ENCODE data around the gene ELANE. TPM values are rescaled to one million over a fixed set of nuclear protein-coding genes. Genes with fewer than 3 reads are reported as not detected.

Gene ELANE
- total and polyA plus RNA-seq, 9 of the 15 experiments (the other 6 are each of a cell fraction or from before 2014, with no cell fraction given), result not detected

- 93% methylated on average over 8 of the region's 10 CpGs for WGBS (ENCODE audit: insufficient coverage, low coverage, missing lambda C conversion rate)
- Histone ChIP-seq H3K27me3 (ENCODE audit: control insufficient read depth in 2 of 2, insufficient read depth in 2 of 2, low read length in 2 of 2) (no peaks in the 10 kb centered on the region), H2AFZ (ENCODE audit: low read depth, low read length) (no peak overlapping the region), H4K20me1 (replicated peaks; ENCODE audit: control insufficient read depth, insufficient read depth, low read length) (peaks cover 4% of the 10 kb centered on the region; the same call in 1 of the 2 replicates), H3K36me3 (ENCODE audit: control insufficient read depth, insufficient read depth, low read length) (peaks cover 77% of the 10 kb centered on the region), H3K4me2 (ENCODE audit: insufficient read depth, low read length) (no peak overlapping the region), H3K4me3 (no peak overlapping the region), H3K9me1 (ENCODE audit: control insufficient read depth, insufficient read depth, low read length) (no peaks in the 10 kb centered on the region), H3K27ac (ENCODE audit: extremely low read depth, low read depth, low read length) (no peak overlapping the region), H3K9ac (ENCODE audit: insufficient read depth in 1 of 2, low read depth in 2 of 2, low read length in 2 of 2) (peak overlapping the region in 1 of 2 experiments; percentile 68; a peak in 1 of 4 replicates), H3K9me3 (replicated peaks; ENCODE audit: control insufficient read depth, insufficient read depth, low read depth, low read length) (no peaks in the 10 kb centered on the region), H3K4me1 (replicated peaks in 1 of 2; ENCODE audit: control insufficient read depth in 2 of 2, insufficient read depth in 2 of 2, low read length in 2 of 2) (peaks cover 5 to 85% of the 10 kb centered on the region in 2 experiments; a peak in 4 of 5 replicates), H3K79me2 (ENCODE audit: control insufficient read depth, insufficient read depth, low read length) (peaks cover 37% of the 10 kb centered on the region)
- in situ Hi-C loops (cut with MboI) (no loop called here), intact Hi-C loops (cut with micrococcal nuclease) (no loop called here)
- ChIA-PET POLR2A (no interaction called here), CTCF (ENCODE audit: low intra/inter-chr PET ratio) (no interaction called here)
- ATAC-seq (no peak), DNase-seq (ENCODE audit: extremely low read depth in 1 of 4, low spot score in 3 of 4) (no peak), FAIRE-seq (no peak)
- TF ChIP-seq TCF7 (IDR thresholded peaks at IDR 0.05; ENCODE audit: borderline replicate concordance) (no peak), WHSC1 (IDR thresholded peaks at IDR 0.05; ENCODE audit: low read length) (no peak)
- BruUV-seq (replicated peaks), result no TSS peak
Measured at GRCh38 chr19:887599-887998, 35.5 kb downstream of the ELANE start.

- FAIRE-seq, result peak; percentile 99
- peak; percentile 75 for ATAC-seq
- H3K79me2 ChIP-seq (ENCODE audit: control insufficient read depth, insufficient read depth, low read length), result peaks cover 40% of the 10 kb centered on the region
- TF ChIP-seq ZBTB17 (CRISPR knock-in tag; IDR thresholded peaks at IDR 0.05), result no peak
- no peak for TF ChIP-seq HMGXB4 (CRISPR knock-in tag; IDR thresholded peaks at IDR 0.05)
- 0 out of 2 replicates have a peak, but pooled peaks have one; percentile 13 for TF ChIP-seq MYC (IDR thresholded peaks at IDR 0.05; ENCODE audit: low read depth, low read length)
- no peak for TF ChIP-seq MYC (CRISPR knock-in tag; IDR thresholded peaks at IDR 0.05; ENCODE audit: borderline replicate concordance, low read depth)
- TF ChIP-seq CREB3 (tag; conservative IDR thresholded peaks at IDR 0.05; ENCODE audit: low read depth), result no peak
- TF ChIP-seq TEAD1 (CRISPR knock-in tag; IDR thresholded peaks at IDR 0.05), result 0 out of 4 replicates have a peak, but pooled peaks of 1 of the 2 experiments have one; percentile 54
- no peak for TF ChIP-seq CC2D1A (IDR thresholded peaks at IDR 0.05)
- no peak for TF ChIP-seq BRCA1 (IDR thresholded peaks at IDR 0.05)
- no peak for TF ChIP-seq BRCA1 (CRISPR knock-in tag; IDR thresholded peaks at IDR 0.05)
- TF ChIP-seq CXXC5 (CRISPR knock-in tag; IDR thresholded peaks at IDR 0.05), result no peak
- peak; percentile 10 for TF ChIP-seq HNRNPLL (IDR thresholded peaks at IDR 0.05; ENCODE audit: low read depth, low read length, poor library complexity, severe bottlenecking)
Measured at GRCh38 chr19:888581-889385, 36.7 kb downstream of the ELANE start.

More at GRCh38 chr19:888581-889385, 36.7 kb downstream of the ELANE start:
- ChIA-PET POLR2A (interaction anchor here (0.6 kb wide), 1 partner anchor 179 kb away, joined by 4 read pairs; no protein-coding TSS in a partner anchor), CTCF (ENCODE audit: low intra/inter-chr PET ratio) (no interaction called here)
- peak overlapping the region; percentile 58 for H3K27ac ChIP-seq (ENCODE audit: extremely low read depth, low read depth, low read length)
- peaks cover 66% of the 10 kb centered on the region; the same call in 2 of the 3 replicates for H3K36me3 ChIP-seq (ENCODE audit: control insufficient read depth, insufficient read depth, low read length)
- 54% methylated on average over 30 of the region's 30 CpGs for WGBS (ENCODE audit: insufficient coverage, low coverage, missing lambda C conversion rate)
- in situ Hi-C loops (cut with MboI) (no loop called here), intact Hi-C loops (cut with micrococcal nuclease) (no loop called here)
- no peaks in the 10 kb centered on the region for H3K9me1 ChIP-seq (ENCODE audit: control insufficient read depth, insufficient read depth, low read length)
- no peak overlapping the region for H3K4me3 ChIP-seq
- H4K20me1 ChIP-seq (replicated peaks; ENCODE audit: control insufficient read depth, insufficient read depth, low read length), result peaks cover 6% of the 10 kb centered on the region
- H3K27me3 ChIP-seq (ENCODE audit: control insufficient read depth in 2 of 2, insufficient read depth in 2 of 2, low read length in 2 of 2), result no peaks in the 10 kb centered on the region
- H3K9me3 ChIP-seq (replicated peaks; ENCODE audit: control insufficient read depth, insufficient read depth, low read depth, low read length), result no peaks in the 10 kb centered on the region
- DNase-seq (ENCODE audit: extremely low read depth in 1 of 4, low spot score in 3 of 4), result peak; percentile 65 to 87 (median 70)
- no peak overlapping the region for H2AFZ ChIP-seq (ENCODE audit: low read depth, low read length)
- no TSS peak for BruUV-seq (replicated peaks)
- H3K9ac ChIP-seq (ENCODE audit: insufficient read depth in 1 of 2, low read depth in 2 of 2, low read length in 2 of 2), result peak overlapping the region in 1 of 2 experiments; percentile 82; a peak in 2 of 4 replicates
- H3K4me2 ChIP-seq (ENCODE audit: insufficient read depth, low read length), result no peak overlapping the region
- H3K4me1 ChIP-seq (replicated peaks in 1 of 2; ENCODE audit: control insufficient read depth in 2 of 2, insufficient read depth in 2 of 2, low read length in 2 of 2), result peaks cover 5 to 78% of the 10 kb centered on the region in 2 experiments; a peak in 4 of 5 replicates
